NT2/D1 (cell line): ENCODE data around the gene KLHL29.

Experiments used
- SUZ12 ChIP-seq: IDR thresholded peaks from 2 replicates; pipeline ENCODE4 v1.6.1; 2011; ENCODE audit not compliant: insufficient read length, insufficient read depth; ENCODE audit errors: extremely low read depth
- YY1 ChIP-seq: IDR thresholded peaks from 2 replicates; pipeline ENCODE4 v1.6.1; 2011; ENCODE audit not compliant: insufficient read length, insufficient read depth
- ZNF274 ChIP-seq: IDR thresholded peaks from 2 replicates; pipeline ENCODE4 v1.6.1; 2011; ENCODE audit warnings: mild to moderate bottlenecking, low read depth, low read length

- no peak for TF ChIP-seq ZNF274
- no peak for TF ChIP-seq YY1
- TF ChIP-seq SUZ12 = no peak
Measured at GRCh38 chr2:23689891-23690290, 304.9 kb downstream of the KLHL29 start.
